Fibroblast of peridontal ligament (primary cell): ENCODE measurements around the gene ARMH2.

ENCODE experiments used
- DNase-seq: peaks from one replicate; pipeline ENCODE4 v3.0.0-alpha.2; 2010; ENCODE audit errors: extremely low read depth

ARMH2 gene

GRCh38 chr6:24798740-24799540 lies at the start of gene ARMH2:
TSS of gene ARMH2 (minus strand) at chr6:24798917. CDS start at chr6:24798857, 60 bp downstream.
- no peak for DNase-seq

- no peak for DNase-seq
Observed at GRCh38 chr6:24848461-24848860, 49.7 kb upstream of the ARMH2 start.

GRCh38 chr6:24847402-24847801 lies 48.7 kb upstream of the ARMH2 start:
- DNase-seq: no peak

- DNase-seq: no peak
Observed at GRCh38 chr6:24845578-24845977, 46.9 kb upstream of the ARMH2 start.

GRCh38 chr6:24844903-24845302 lies 46.2 kb upstream of the ARMH2 start:
- no peak for DNase-seq

GRCh38 chr6:24844061-24844460 lies 45.3 kb upstream of the ARMH2 start:
- no peak for DNase-seq

GRCh38 chr6:24840187-24840586 lies 41.5 kb upstream of the ARMH2 start:
- DNase-seq: no peak

GRCh38 chr6:24838994-24839393 lies 40.3 kb upstream of the ARMH2 start:
- DNase-seq: no peak

- DNase-seq: no peak
Observed at GRCh38 chr6:24838081-24838480, 39.4 kb upstream of the ARMH2 start.

GRCh38 chr6:24836109-24836508 lies 37.4 kb upstream of the ARMH2 start:
- no peak for DNase-seq

- no peak for DNase-seq
Observed at GRCh38 chr6:24833711-24834386, 35.1 kb upstream of the ARMH2 start.

- DNase-seq: no peak
Observed at GRCh38 chr6:24832794-24833193, 34.1 kb upstream of the ARMH2 start.

- DNase-seq: peak; percentile 53
Observed at GRCh38 chr6:24831771-24832716, 33.3 kb upstream of the ARMH2 start.

- peak; percentile 5 for DNase-seq
Observed at GRCh38 chr6:24829657-24830056, 30.9 kb upstream of the ARMH2 start.

- no peak for DNase-seq
Observed at GRCh38 chr6:24827970-24828369, 29.3 kb upstream of the ARMH2 start.

- DNase-seq: no peak
Observed at GRCh38 chr6:24827162-24827561, 28.4 kb upstream of the ARMH2 start.

GRCh38 chr6:24825130-24825630 lies 26.5 kb upstream of the ARMH2 start:
- DNase-seq: no peak

GRCh38 chr6:24824142-24824938 lies 25.6 kb upstream of the ARMH2 start:
- peak; percentile 19 for DNase-seq

GRCh38 chr6:24823185-24823584 lies 24.5 kb upstream of the ARMH2 start:
- no peak for DNase-seq

GRCh38 chr6:24822696-24823095 lies 24.0 kb upstream of the ARMH2 start:
- DNase-seq: no peak

- no peak for DNase-seq
Observed at GRCh38 chr6:24821860-24822444, 23.2 kb upstream of the ARMH2 start.
